ENCODE measurements around the gene ANKFN1.

Gene ANKFN1

DNA sequence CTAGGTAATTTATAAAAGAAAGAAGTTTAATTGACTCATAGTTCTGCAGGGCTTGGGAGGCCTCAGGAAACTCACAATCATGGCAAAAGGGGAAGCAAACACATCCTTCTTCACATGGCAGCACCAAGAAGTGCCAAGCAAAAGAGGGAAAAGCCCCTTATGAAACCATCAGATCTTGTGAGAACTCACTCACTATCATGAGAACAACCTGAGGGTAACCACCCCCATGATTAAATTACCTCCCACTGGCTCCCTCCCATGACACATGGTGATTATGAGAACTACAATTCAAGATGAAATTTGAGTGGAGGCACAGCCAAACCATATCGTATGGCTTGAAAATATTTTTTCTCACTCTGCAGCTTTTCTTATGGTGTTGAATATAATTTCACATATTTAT, 151.7 kb downstream of the ANKFN1 start:
- H3K27me3 ChIP-seq (ENCODE audit: insufficient read depth, low read length), result no peaks in the 10 kb centered on the region
- no peak overlapping the region for H3K27ac ChIP-seq (ENCODE audit: low read depth, low read length)
- H3K9ac ChIP-seq (ENCODE audit: low read length), result no peak overlapping the region
- H3K4me2 ChIP-seq (ENCODE audit: low read length), result no peak overlapping the region
- no peaks in the 10 kb centered on the region for H3K4me1 ChIP-seq (ENCODE audit: control insufficient read depth in 1 of 2, insufficient read depth in 2 of 2, low read length in 2 of 2)
- no peaks in the 10 kb centered on the region for H3K9me3 ChIP-seq (ENCODE audit: insufficient read depth, low read depth, low read length)
- no peak overlapping the region for H2BK5ac ChIP-seq (ENCODE audit: low read depth, low read length, poor library complexity)
- H2BK120ac ChIP-seq (ENCODE audit: insufficient read depth, low read length, poor library complexity), result no peak overlapping the region
- H4K91ac ChIP-seq (ENCODE audit: low read depth, low read length), result no peak overlapping the region
- no peak overlapping the region for H2AK5ac ChIP-seq (ENCODE audit: low read length)
- H2AFZ ChIP-seq (ENCODE audit: insufficient read depth, low read length, poor library complexity), result no peak overlapping the region
- no peak for DNase-seq
- no peak overlapping the region for H4K12ac ChIP-seq (ENCODE audit: low read depth, low read length)
- H3K79me2 ChIP-seq (ENCODE audit: control insufficient read depth, insufficient read depth, low read length, poor library complexity), result no peaks in the 10 kb centered on the region
- H3K4ac ChIP-seq (ENCODE audit: low read depth, low read length), result no peak overlapping the region
- H2BK12ac ChIP-seq (ENCODE audit: low read length), result no peak overlapping the region
- WGBS (ENCODE audit: extremely low coverage, insufficient coverage, insufficient read length), result no CpG with 5 or more reads among the region's 1 CpG
- H3K79me1 ChIP-seq (ENCODE audit: low read length), result no peaks in the 10 kb centered on the region
- H3K14ac ChIP-seq (ENCODE audit: low read length), result no peak overlapping the region
- H4K8ac ChIP-seq (ENCODE audit: low read depth, low read length), result no peak overlapping the region
- H3K23ac ChIP-seq (ENCODE audit: low read length), result no peak overlapping the region
- no peaks in the 10 kb centered on the region for H3K36me3 ChIP-seq (ENCODE audit: control insufficient read depth in 1 of 2, insufficient read depth in 2 of 2, low read length in 2 of 2)
- no peak overlapping the region for H3K18ac ChIP-seq (ENCODE audit: low read length)
- no peak overlapping the region for H3K4me3 ChIP-seq (ENCODE audit: low read depth, low read length)

DNA sequence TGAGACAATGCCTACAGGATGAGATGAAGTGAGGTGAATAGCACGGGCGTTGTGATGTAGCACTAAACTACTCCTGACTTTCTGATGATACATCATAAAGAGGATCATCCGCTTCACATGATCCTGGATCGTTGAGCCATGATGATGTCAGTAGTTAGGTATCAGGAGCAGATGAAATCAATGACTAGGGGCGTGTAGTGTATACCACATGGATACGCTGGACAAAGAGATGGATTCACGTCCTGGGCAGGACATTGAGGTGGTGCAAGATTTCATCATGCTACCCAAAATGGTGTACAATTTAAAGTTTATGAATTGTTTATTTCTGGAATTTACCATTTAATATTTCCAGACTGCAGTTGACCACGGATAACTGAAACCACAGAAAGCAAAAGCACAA, 156.6 kb downstream of the ANKFN1 start:
- Histone ChIP-seq H3K14ac (ENCODE audit: low read length) (no peak overlapping the region), H3K9me3 (ENCODE audit: insufficient read depth, low read depth, low read length) (no peaks in the 10 kb centered on the region), H3K79me2 (ENCODE audit: control insufficient read depth, insufficient read depth, low read length, poor library complexity) (no peaks in the 10 kb centered on the region), H2BK120ac (ENCODE audit: insufficient read depth, low read length, poor library complexity) (no peak overlapping the region), H4K91ac (ENCODE audit: low read depth, low read length) (no peak overlapping the region), H2AK5ac (ENCODE audit: low read length) (no peak overlapping the region), H4K12ac (ENCODE audit: low read depth, low read length) (no peak overlapping the region), H3K4me3 (ENCODE audit: low read depth, low read length) (no peak overlapping the region), H3K4me1 (ENCODE audit: control insufficient read depth in 1 of 2, insufficient read depth in 2 of 2, low read length in 2 of 2) (no peaks in the 10 kb centered on the region), H3K27me3 (ENCODE audit: insufficient read depth, low read length) (no peaks in the 10 kb centered on the region), H2BK12ac (ENCODE audit: low read length) (no peak overlapping the region), H3K27ac (ENCODE audit: low read depth, low read length) (no peak overlapping the region), H2AFZ (ENCODE audit: insufficient read depth, low read length, poor library complexity) (no peak overlapping the region), H3K36me3 (ENCODE audit: control insufficient read depth in 1 of 2, insufficient read depth in 2 of 2, low read length in 2 of 2) (no peaks in the 10 kb centered on the region), H3K4ac (ENCODE audit: low read depth, low read length) (no peak overlapping the region), H3K9ac (ENCODE audit: low read length) (no peak overlapping the region), H2BK5ac (ENCODE audit: low read depth, low read length, poor library complexity) (no peak overlapping the region), H3K4me2 (ENCODE audit: low read length) (no peak overlapping the region), H3K23ac (ENCODE audit: low read length) (peak overlapping the region; percentile 90), H3K79me1 (ENCODE audit: low read length) (no peaks in the 10 kb centered on the region), H3K18ac (ENCODE audit: low read length) (no peak overlapping the region), H4K8ac (ENCODE audit: low read depth, low read length) (no peak overlapping the region)
- no CpG with 5 or more reads among the region's 8 CpGs for WGBS (ENCODE audit: extremely low coverage, insufficient coverage, insufficient read length)
- DNase-seq, result peak in 1 of 2 donors; percentile 35

- H3K9me3 ChIP-seq (ENCODE audit: insufficient read depth, low read depth, low read length), result no peaks in the 10 kb centered on the region
- H2BK120ac ChIP-seq (ENCODE audit: insufficient read depth, low read length, poor library complexity), result no peak overlapping the region
- no peak overlapping the region for H3K18ac ChIP-seq (ENCODE audit: low read length)
- no peak overlapping the region for H4K8ac ChIP-seq (ENCODE audit: low read depth, low read length)
- H3K14ac ChIP-seq (ENCODE audit: low read length), result no peak overlapping the region
- no peak overlapping the region for H2BK12ac ChIP-seq (ENCODE audit: low read length)
- H3K23ac ChIP-seq (ENCODE audit: low read length), result no peak overlapping the region
- H3K27ac ChIP-seq (ENCODE audit: low read depth, low read length), result no peak overlapping the region
- WGBS (ENCODE audit: extremely low coverage, insufficient coverage, insufficient read length), result no CpG with 5 or more reads among the region's 5 CpGs
- no peak for DNase-seq
- H3K4me2 ChIP-seq (ENCODE audit: low read length), result no peak overlapping the region
- no peaks in the 10 kb centered on the region for H3K4me1 ChIP-seq (ENCODE audit: control insufficient read depth in 1 of 2, insufficient read depth in 2 of 2, low read length in 2 of 2)
- H3K79me2 ChIP-seq (ENCODE audit: control insufficient read depth, insufficient read depth, low read length, poor library complexity), result no peaks in the 10 kb centered on the region
- no peaks in the 10 kb centered on the region for H3K27me3 ChIP-seq (ENCODE audit: insufficient read depth, low read length)
- no peak overlapping the region for H2AK5ac ChIP-seq (ENCODE audit: low read length)
- H3K4ac ChIP-seq (ENCODE audit: low read depth, low read length), result no peak overlapping the region
- H4K91ac ChIP-seq (ENCODE audit: low read depth, low read length), result no peak overlapping the region
- H3K9ac ChIP-seq (ENCODE audit: low read length), result no peak overlapping the region
- no peaks in the 10 kb centered on the region for H3K79me1 ChIP-seq (ENCODE audit: low read length)
- H2BK5ac ChIP-seq (ENCODE audit: low read depth, low read length, poor library complexity), result no peak overlapping the region
- H4K12ac ChIP-seq (ENCODE audit: low read depth, low read length), result no peak overlapping the region
- no peak overlapping the region for H2AFZ ChIP-seq (ENCODE audit: insufficient read depth, low read length, poor library complexity)
- no peaks in the 10 kb centered on the region for H3K36me3 ChIP-seq (ENCODE audit: control insufficient read depth in 1 of 2, insufficient read depth in 2 of 2, low read length in 2 of 2)
- H3K4me3 ChIP-seq (ENCODE audit: low read depth, low read length), result no peak overlapping the region
Observed at GRCh38 chr17:56310782-56311181, 157.5 kb downstream of the ANKFN1 start.

DNA sequence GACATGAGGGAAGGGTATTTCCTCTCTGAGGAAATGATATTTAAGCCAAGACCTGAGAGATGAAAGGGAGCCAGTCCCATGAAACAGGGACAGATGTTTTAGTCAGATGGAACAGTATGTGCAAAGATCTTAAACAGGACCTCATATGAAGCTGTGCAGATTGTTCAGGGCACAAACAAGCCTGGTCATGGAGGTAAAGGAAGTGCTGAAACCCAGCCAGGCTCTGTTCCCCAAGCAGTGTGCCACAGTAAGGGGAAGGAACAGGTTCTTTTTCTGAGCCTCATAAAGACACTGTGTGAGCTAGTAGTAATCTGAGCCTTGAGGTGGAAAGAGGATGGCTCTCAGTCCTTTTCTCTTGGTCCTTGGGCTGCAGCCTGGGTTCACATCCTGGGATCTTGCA, 159.9 kb downstream of the ANKFN1 start:
- no peaks in the 10 kb centered on the region for H3K79me1 ChIP-seq (ENCODE audit: low read length)

More for the DNA sequence above, 159.9 kb downstream of the ANKFN1 start:
- Histone ChIP-seq H3K4me3 (ENCODE audit: low read depth, low read length) (no peak overlapping the region), H2AFZ (ENCODE audit: insufficient read depth, low read length, poor library complexity) (no peak overlapping the region), H4K8ac (ENCODE audit: low read depth, low read length) (no peak overlapping the region), H4K12ac (ENCODE audit: low read depth, low read length) (no peak overlapping the region), H4K91ac (ENCODE audit: low read depth, low read length) (no peak overlapping the region), H3K36me3 (ENCODE audit: control insufficient read depth in 1 of 2, insufficient read depth in 2 of 2, low read length in 2 of 2) (no peaks in the 10 kb centered on the region), H2BK120ac (ENCODE audit: insufficient read depth, low read length, poor library complexity) (no peak overlapping the region), H3K27ac (ENCODE audit: low read depth, low read length) (no peak overlapping the region), H3K9ac (ENCODE audit: low read length) (no peak overlapping the region), H3K4me1 (ENCODE audit: control insufficient read depth in 1 of 2, insufficient read depth in 2 of 2, low read length in 2 of 2) (no peaks in the 10 kb centered on the region), H3K9me3 (ENCODE audit: insufficient read depth, low read depth, low read length) (no peaks in the 10 kb centered on the region), H3K27me3 (ENCODE audit: insufficient read depth, low read length) (no peaks in the 10 kb centered on the region), H2BK5ac (ENCODE audit: low read depth, low read length, poor library complexity) (no peak overlapping the region), H3K23ac (ENCODE audit: low read length) (no peak overlapping the region), H2AK5ac (ENCODE audit: low read length) (no peak overlapping the region), H3K18ac (ENCODE audit: low read length) (no peak overlapping the region), H3K79me2 (ENCODE audit: control insufficient read depth, insufficient read depth, low read length, poor library complexity) (no peaks in the 10 kb centered on the region), H2BK12ac (ENCODE audit: low read length) (no peak overlapping the region), H3K14ac (ENCODE audit: low read length) (no peak overlapping the region), H3K4ac (ENCODE audit: low read depth, low read length) (no peak overlapping the region), H3K4me2 (ENCODE audit: low read length) (no peak overlapping the region)
- no peak for DNase-seq

All from trophoblast cell (in vitro differentiated cells and primary cell).